NCI-H748 (cell line): ENCODE data around the gene SPATS2L.

Experiments
- DNase-seq: peaks from one replicate; lab custom pipeline; 2025; ENCODE audit not compliant: unreplicated experiment; lab: John Stamatoyannopoulos, UW

The SPATS2L gene

GRCh38 chr2:200492656-200493055, 186.2 kb downstream of the SPATS2L start:
- DNase-seq = no peak

- no peak for DNase-seq
Observed at GRCh38 chr2:200494048-200494447, 187.6 kb downstream of the SPATS2L start.

DNA sequence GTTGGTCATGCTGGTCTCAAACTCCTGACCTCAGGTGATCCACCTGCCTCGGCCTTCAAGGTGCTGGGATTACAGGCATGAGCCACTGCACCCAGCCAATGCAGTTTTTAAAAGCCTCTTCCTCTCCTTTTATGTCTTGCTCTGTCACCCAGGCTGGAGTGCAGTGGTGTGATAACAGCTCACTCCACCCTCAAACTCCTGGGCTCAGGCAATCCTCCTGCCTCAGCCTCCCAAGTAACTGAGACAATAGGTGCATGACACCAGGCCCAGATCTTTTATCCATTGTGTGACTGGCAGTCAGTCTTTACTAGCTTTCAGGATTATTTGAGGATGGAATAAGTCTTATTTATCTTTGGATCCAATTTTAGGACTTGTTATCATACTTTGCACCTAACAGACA, 190.2 kb downstream of the SPATS2L start:
- no peak for DNase-seq

GRCh38 chr2:200498402-200499162, 192.1 kb downstream of the SPATS2L start:
- no peak for DNase-seq

- DNase-seq = no peak
Observed at GRCh38 chr2:200502196-200502595, 195.7 kb downstream of the SPATS2L start.

- no peak for DNase-seq
Observed at GRCh38 chr2:200506679-200507078, 200.2 kb downstream of the SPATS2L start.

GRCh38 chr2:200507179-200507578, 200.7 kb downstream of the SPATS2L start:
- DNase-seq = peak; percentile 44

DNA sequence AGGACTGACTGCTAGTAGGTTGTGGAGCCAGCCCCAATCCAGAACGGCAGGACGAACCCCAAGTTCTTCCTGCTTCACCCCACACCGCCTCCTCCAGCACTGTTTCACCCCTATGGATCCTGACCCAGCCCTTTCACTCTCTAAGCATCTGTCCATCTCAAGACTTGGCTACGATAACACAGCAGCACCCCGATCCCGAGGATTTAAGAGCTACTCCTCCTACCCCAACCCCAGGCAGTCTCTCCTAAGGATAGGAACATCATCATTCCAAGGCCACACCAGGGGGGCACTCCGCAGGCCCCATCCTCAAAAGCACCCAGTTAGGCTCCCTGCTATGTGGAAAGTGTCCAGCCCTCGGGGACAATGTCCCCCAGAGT, 202.7 kb downstream of the SPATS2L start:
- no peak for DNase-seq

DNA sequence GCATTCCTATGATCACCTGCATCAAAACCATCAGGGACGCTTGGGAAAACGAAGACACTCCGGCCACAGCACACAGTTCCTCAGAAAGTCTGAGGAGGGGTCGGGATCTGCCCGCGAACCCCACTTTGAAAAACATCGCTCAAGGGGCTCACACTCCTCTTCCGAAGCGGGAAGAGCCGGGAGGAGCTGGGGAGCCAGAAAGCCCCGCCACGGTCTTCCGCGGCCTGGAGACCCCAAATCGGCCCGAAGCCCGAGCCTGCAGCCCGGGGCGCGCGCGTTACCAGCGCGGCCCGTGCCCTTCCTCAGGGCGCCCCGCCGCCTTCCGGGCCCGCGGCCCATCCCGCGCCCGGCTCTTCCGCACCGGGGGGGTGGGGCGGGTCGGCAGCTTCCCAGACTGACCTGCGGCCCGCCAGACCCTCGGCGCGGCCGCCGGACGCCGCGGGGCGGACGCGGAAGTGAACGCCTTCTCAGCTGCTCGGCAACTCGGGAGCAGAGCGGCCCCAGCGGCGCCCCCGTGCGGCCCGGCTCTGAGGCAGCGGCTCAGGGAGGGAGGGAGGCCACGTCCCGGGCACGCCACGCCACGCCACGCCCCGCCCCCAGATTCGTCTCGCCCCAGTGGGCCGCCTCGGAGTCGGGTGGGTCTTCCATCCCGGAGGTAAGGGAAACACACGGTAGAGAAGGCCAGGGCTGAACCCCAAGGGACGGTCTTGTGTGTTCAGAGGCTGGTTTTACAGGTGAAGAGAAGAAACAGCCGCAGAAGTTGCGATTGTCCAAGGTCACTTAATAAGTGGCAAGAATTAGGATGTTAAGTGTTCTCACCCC, 203.3 kb downstream of the SPATS2L start, which contains the start of gene KCTD18:
Gene KCTD18, minus strand, starts transcription at position 457 of the 822 bp plus-strand sequence. CDS start 3,052 bp downstream, outside the sequence.
- peak; percentile 94 for DNase-seq

DNA sequence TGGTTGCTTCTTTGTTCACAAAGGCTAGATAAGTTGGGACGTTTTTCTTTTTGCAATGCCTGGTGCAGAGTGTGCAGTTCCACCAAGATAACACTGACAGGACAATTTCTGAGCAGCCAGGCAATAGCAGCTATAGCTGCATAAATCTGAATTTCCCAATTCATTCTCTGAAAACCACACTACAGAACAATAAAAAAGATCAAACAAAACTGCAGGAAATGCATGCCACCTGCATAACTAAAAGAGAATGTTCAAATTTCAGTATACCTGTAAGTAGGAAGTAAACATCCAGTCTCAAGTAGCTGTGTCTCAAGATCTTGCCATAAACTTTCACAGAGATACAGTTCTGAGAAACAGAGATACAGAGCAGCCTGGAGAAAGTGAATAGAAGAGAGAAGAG, 208.7 kb downstream of the SPATS2L start:
- no peak for DNase-seq

DNA sequence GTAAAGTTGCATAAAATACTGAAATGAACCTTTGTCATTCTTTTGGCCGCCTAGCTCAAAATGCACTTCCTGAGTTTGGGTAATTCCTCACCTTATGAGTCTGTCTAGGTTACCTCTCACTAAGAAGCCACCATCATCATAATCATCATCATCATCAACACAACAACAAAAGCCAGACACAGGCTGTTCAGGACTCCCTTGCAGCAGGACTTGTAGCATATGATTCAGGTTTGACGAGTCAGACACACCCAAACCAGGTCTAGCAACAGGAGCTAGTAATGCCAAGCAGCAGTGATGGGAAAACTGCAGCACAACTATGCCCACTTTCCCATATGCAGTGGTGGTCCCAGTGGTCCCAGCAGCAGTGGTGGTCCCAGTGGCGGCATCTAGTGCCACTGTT, 216.7 kb downstream of the SPATS2L start:
- DNase-seq = peak; percentile 24

- no peak for DNase-seq
Observed at GRCh38 chr2:200523604-200524003, 217.1 kb downstream of the SPATS2L start.

- DNase-seq = no peak
Observed at GRCh38 chr2:200525066-200525465, 218.6 kb downstream of the SPATS2L start.

DNA sequence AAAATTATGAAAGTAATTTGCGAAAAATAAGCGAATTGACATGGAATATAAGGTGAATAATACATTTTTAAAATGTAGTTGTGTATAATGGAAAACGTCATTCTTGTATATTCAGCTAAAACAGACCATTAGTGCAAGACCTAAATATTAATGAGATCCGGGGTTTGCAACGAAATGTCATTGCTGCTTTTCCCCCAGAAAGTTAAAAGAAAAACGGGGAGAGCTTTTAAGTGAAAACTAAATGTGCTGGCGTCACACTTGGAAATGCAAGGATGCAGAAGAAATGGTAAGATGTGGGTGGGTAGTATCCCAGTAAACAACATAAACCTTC, 219.0 kb downstream of the SPATS2L start:
- DNase-seq = no peak

- peak; percentile 98 for DNase-seq
Observed at GRCh38 chr2:200525882-200526651, 219.6 kb downstream of the SPATS2L start, which contains the start of gene SGO2. Gene SGO2, plus strand, starts transcription at chr2:200526207. Its CDS starts 6,769 bp downstream, at chr2:200532976.

DNA sequence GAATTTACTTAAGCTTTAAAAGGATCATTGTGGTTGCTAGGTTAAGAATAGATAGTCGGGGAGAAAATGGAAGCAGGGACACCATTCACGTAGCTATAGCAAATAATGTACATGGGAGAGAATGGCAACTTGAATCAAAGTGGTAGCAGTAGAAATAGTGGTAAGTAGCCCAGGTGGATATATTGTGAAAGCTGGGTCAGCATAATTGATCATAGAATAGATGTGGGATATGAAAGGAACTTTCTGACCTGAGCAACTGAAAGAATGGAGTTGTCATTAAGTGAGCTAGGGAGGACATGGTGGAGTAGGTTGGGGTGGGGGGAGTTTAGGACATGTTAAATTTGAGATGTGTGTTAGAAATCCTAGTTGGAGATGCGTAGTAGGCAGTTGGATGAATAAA, 221.7 kb downstream of the SPATS2L start:
- no peak for DNase-seq
